NCI-H1048 (cell line): ENCODE measurements around the gene OTUB1.

Experiments
- DNase-seq: peaks from one replicate; lab custom pipeline; 2025; lab: John Stamatoyannopoulos, UW

OTUB1 gene

DNA sequence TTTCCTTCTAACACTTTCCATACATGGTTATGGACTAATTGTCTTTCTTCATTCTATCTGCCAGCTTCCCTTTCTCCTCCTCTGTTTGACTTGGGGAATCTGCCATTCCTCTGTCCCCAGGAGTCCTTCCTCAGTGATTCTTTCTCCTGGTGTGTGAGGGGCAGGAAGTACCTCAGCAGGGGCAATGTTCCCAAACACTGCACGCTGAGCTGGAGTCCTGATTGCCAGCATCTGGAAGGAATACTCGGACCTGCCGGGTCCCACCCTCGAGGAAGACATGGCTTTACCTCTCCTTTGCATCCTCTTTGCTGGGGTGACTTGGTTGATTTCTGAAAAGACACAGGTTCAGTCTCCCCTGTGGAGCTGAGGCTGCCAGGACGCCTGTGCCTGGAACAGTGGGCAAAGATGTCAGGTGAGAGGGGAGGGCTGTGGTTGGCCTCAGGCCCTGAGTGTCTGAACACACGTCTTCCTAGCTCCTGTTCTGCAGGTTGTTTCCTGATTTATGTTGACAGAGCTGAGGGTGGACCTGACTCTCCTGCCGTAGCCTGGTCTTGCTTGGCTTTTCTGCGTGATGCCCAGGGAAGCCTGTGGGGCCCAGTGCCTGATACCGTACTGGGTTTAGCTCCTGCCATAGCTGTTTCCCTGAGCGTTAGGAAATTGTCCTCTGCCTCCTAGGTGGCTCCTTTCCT is 7.5 kb upstream of the OTUB1 start:
- no peak for DNase-seq

- no peak for DNase-seq
Measured at GRCh38 chr11:63979426-63979825, 6.8 kb upstream of the OTUB1 start.

- no peak for DNase-seq
Measured at GRCh38 chr11:63985812-63986155, 454 bp upstream of the OTUB1 start.

DNA sequence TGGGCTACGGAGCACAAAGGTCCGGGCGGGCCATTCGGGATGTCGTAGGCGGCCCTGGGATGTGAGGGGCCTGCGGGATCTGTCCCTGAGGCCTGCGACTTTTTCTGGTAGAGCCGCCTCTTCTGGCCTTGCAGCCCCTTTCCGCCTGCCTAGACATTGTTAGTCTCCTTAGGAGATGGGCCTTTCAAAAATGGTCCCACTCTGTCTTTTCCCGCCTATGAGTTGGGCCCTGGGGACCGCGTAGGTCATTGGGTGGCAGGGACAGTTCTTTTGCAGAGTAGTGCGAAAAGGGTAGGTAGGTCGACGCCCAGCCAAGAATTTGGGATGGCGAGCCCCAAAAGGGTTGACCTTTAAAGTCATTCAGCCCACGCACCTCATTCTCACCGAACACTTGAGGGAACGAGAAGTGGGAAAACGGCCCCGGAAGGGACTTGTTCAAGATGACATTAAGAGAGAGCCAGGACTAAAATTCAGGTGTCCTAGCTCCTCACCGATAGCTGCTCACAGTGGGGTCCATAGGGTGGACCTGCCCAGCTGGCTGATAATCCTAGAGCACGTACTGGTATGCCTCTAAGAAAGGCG is 785 bp downstream of the OTUB1 start:
- DNase-seq, result no peak

DNA sequence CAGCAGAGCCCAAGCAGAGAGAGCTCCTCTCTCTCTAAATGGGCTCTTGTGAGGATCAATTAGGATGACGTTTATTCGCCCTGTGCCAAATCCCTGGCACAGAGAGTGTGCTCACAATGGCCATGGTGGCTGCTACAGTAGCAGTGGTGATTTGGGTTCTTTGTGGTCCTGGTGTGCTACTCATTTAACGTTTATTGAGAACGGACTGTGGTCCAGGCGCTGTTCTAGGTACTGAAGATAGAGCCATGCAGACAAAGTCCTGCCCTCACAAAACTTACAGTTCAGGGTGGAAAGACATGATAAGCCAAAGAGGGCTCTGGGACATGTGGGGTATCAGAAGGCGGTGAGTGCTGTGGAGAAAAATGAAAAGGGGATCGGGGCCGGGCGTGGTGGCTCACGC is 5.3 kb downstream of the OTUB1 start:
- DNase-seq, result no peak

GRCh38 chr11:63993100-63993499 is 6.9 kb downstream of the OTUB1 start:
- DNase-seq, result no peak

GRCh38 chr11:63993993-63994392 is 7.8 kb downstream of the OTUB1 start:
- DNase-seq, result no peak

- DNase-seq, result no peak
Measured at GRCh38 chr11:63996512-63996911, 10.3 kb downstream of the OTUB1 start.

- no peak for DNase-seq
Measured at GRCh38 chr11:63997104-63997700, 11.0 kb downstream of the OTUB1 start.

DNA sequence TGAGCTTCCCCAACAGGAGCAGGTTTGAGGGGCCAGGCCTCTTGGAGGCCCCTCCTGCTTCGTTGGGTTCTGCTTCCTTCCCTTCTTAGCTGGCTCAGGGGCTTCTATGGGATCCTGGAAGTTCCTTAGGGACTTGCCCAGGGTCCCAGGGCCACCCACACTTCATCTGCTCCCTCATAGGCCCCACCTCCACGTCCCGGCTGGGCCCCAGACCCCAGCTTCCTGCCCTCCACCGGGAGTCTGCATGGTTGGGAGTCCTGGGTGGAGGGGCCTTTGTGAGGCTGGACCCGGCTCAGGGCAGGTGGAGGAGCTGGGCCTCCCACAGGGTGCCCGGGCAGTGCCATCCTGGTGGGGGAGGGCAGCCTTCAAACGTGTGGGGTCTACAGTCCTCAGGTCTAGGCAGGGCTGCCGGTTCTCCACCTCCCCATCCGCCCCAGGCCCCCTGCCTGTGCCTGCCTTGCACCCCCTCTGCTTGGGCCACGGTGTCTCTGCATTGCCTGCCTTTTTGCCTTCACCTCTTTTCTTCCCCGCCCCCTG is 11.6 kb downstream of the OTUB1 start:
- no peak for DNase-seq

- DNase-seq, result no peak
Measured at GRCh38 chr11:63998558-63999348, 12.5 kb downstream of the OTUB1 start.

DNA sequence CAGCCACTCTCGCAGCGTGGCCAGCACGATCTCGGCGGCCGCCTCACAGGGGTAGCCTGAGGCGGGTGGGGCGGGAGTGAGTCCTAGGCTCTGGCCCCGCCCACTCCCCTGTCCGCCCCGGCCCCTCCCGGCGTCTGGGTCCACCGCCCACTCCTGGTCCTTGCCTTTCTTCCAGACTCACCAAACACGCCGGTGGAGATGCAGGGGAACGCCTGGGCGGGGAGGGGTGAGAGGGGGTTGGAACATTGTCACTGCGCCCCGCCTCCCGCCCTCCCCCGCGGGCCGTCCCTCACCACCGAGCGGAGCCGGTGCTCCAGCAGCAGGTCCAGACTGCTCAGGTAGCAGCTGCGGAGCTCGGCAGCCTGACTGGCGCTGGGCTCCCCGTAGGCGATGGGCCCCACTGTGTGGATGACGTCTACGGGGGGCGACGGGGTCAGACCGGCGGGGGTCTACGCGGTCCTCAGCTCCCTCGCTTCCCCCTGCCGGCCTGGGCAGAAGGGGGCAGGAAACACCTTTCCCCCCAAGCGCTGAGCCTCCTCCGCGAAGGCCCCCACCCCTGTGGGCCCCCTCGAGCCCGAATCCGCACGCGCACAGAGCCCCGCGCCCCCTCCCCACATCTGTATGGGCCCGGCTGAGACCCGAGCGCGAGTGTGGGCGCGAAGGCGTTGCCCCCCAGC is 13.2 kb downstream of the OTUB1 start:
- DNase-seq, result peak; percentile 42

- no peak for DNase-seq
Measured at GRCh38 chr11:64000026-64000739, 13.9 kb downstream of the OTUB1 start.

GRCh38 chr11:64000740-64001483 is 14.7 kb downstream of the OTUB1 start:
- no peak for DNase-seq

DNA sequence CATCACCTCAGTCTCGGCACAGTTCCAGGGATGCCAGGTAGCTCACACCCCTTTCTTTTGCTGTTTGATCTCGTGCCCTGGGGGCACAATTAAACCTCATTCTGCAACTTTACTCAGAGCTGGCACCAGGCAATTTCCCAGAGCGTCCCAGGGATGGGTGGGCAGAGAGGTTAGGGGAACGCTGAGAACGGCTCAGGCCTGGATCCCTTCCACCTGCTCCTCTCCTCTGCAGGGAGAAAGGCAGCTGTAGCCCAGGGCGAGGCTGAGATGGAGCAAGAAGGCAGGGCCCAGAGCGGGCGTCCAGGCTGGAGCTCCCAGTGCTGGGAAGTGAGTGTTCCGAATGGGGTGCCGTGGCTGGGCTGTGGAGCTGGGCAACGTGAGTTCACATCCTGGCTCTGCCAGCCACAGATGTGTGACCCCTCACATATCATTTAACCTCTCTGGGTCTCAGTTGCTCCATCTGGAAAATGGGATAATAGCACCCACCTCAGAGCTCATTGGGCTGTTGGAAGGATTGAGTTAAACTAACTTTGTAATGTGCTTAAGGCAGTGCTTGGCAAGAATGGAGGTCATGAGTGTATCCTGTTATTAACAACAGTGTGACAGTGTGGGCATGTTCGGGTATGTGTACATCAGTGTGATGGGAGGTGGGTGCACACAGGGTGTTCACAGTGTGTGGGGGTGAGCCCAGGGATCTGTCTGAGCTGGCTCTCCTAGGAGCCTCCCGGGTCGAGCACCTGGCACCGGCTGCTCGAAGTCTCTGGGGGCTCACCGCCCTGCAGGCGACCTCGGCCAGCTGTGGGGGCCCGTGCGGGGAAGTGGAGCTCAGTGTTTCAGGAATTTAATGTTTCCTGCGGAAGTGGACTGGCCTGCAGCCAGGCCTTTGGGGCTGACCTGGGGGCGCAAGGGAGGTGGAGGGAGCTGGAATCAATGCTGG is 15.5 kb downstream of the OTUB1 start:
- DNase-seq, result no peak

GRCh38 chr11:64003807-64004589 is 17.8 kb downstream of the OTUB1 start:
- no peak for DNase-seq

DNA sequence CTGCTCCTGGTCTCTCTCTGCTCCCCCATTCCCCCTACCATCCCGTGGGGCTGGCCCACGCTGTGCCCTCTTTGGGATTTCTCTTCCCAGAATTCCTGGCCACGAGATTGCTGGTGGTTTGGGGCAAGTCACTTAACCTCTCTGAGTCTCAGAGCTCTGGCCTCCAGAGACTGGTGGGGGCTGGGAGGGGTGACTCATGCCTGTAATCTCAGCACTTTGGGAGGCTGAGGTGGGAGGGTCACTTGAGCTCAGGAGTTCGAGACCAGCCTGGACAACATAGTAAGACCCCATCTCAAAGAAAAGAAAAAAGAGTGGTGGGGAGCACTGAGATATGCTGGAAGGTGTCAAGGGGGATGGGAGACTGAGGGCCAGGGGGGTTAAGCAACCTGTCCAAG is 18.3 kb downstream of the OTUB1 start:
- no peak for DNase-seq

- no peak for DNase-seq
Measured at GRCh38 chr11:64005691-64006090, 19.5 kb downstream of the OTUB1 start.

DNA sequence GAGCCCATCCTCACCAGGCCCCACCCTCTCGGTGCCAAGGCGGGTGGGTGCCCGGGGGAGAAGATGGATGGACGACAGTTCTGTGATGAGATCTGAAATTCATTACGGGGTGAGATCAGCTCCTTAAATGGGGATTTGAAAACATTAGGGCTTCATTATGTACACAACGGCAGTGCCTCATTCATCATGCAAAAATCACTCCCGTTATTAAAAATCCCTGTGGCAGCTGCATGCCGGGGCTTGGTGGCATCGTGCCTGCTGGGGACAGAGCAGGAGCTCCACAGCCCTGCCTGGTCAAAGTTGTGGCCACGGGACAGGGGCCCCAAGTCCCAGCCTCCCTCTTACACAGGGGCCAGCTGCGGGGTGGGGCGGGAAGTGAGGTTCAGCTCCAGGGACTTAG is 20.2 kb downstream of the OTUB1 start:
- no peak for DNase-seq
